KMS-11 (cell line): ENCODE measurements around the gene AFF3.

Source experiments
- H2AFZ ChIP-seq: fragments of 200-600 bp; sonication (generic); 2 replicates; pipeline ENCODE4 v1.6.1; 2016; ENCODE audit warnings: antibody characterized with exemption, mixed run types, low read depth
- H3K27ac ChIP-seq: fragments of 200-600 bp; sonication (generic); 2 replicates; pipeline ENCODE4 v1.6.1; 2016; ENCODE audit warnings: mild to moderate bottlenecking, mixed run types
- H3K27me3 ChIP-seq: fragments of 200-600 bp; sonication (generic); 2 replicates; pipeline ENCODE4 v1.6.1; 2017; ENCODE audit warnings: mild to moderate bottlenecking, low read depth, mixed run types, moderate library complexity; ENCODE audit not compliant: insufficient read depth
- H3K36me3 ChIP-seq: fragments of 200-600 bp; sonication (generic); 2 replicates; pipeline ENCODE4 v1.6.1; 2017; ENCODE audit warnings: mild to moderate bottlenecking, mixed run types; ENCODE audit not compliant: insufficient read depth
- H3K4me1 ChIP-seq: fragments of 200-600 bp; sonication (generic); 2 replicates; pipeline ENCODE4 v1.6.1; 2016; ENCODE audit warnings: mild to moderate bottlenecking, low read depth, mixed run types; ENCODE audit not compliant: poor library complexity, severe bottlenecking
- H3K4me2 ChIP-seq: fragments of 200-600 bp; sonication (generic); 2 replicates; pipeline ENCODE4 v1.7.0; 2016; ENCODE audit warnings: mild to moderate bottlenecking, mixed run types
- H3K4me3 ChIP-seq: fragments of 200-600 bp; sonication (generic); IDR thresholded peaks from 2 replicates; pipeline ENCODE4 v1.6.1; 2017; ENCODE audit warnings: low read depth, low read length, mixed read lengths; ENCODE audit not compliant: insufficient read depth
- H3K79me2 ChIP-seq: fragments of 200-600 bp; sonication (generic); 2 replicates; pipeline ENCODE4 v1.6.1; 2016; ENCODE audit warnings: low read depth, mixed run types; ENCODE audit not compliant: insufficient read depth
- H3K9ac ChIP-seq: fragments of 200-600 bp; sonication (generic); 2 replicates; pipeline ENCODE4 v1.6.1; 2016; ENCODE audit warnings: mild to moderate bottlenecking, mixed run types
- H4K20me1 ChIP-seq: fragments of 200-600 bp; sonication (generic); 2 replicates; pipeline ENCODE4 v1.6.1; 2016; ENCODE audit warnings: mild to moderate bottlenecking, mixed run types; ENCODE audit not compliant: insufficient read depth
- TF ChIP-seq, protein P1 (sequence below): fragments of 200-600 bp; sonication (generic); conservative IDR thresholded peaks from 2 replicates; pipeline ENCODE4 v1.6.1; 2017; ENCODE audit warnings: low read depth, mild to moderate bottlenecking, antibody characterized with exemption, low read length, moderate library complexity, mixed read lengths

AFF3 gene

GRCh38 chr2:99852956-99853355 lies 289.4 kb downstream of the AFF3 start:
- no peak overlapping the region for H3K4me3 ChIP-seq
- H3K27ac ChIP-seq = no peak overlapping the region
- no peak overlapping the region for H2AFZ ChIP-seq
- no peak overlapping the region for H3K4me2 ChIP-seq
- H3K36me3 ChIP-seq = no peaks in the 10 kb centered on the region
- H3K4me1 ChIP-seq = no peaks in the 10 kb centered on the region
- no peaks in the 10 kb centered on the region for H3K27me3 ChIP-seq
- TF ChIP-seq, protein P1, sequence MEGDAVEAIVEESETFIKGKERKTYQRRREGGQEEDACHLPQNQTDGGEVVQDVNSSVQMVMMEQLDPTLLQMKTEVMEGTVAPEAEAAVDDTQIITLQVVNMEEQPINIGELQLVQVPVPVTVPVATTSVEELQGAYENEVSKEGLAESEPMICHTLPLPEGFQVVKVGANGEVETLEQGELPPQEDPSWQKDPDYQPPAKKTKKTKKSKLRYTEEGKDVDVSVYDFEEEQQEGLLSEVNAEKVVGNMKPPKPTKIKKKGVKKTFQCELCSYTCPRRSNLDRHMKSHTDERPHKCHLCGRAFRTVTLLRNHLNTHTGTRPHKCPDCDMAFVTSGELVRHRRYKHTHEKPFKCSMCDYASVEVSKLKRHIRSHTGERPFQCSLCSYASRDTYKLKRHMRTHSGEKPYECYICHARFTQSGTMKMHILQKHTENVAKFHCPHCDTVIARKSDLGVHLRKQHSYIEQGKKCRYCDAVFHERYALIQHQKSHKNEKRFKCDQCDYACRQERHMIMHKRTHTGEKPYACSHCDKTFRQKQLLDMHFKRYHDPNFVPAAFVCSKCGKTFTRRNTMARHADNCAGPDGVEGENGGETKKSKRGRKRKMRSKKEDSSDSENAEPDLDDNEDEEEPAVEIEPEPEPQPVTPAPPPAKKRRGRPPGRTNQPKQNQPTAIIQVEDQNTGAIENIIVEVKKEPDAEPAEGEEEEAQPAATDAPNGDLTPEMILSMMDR = no peak
- no peak overlapping the region for H3K9ac ChIP-seq
- no peaks in the 10 kb centered on the region for H3K79me2 ChIP-seq
- no peaks in the 10 kb centered on the region for H4K20me1 ChIP-seq

DNA sequence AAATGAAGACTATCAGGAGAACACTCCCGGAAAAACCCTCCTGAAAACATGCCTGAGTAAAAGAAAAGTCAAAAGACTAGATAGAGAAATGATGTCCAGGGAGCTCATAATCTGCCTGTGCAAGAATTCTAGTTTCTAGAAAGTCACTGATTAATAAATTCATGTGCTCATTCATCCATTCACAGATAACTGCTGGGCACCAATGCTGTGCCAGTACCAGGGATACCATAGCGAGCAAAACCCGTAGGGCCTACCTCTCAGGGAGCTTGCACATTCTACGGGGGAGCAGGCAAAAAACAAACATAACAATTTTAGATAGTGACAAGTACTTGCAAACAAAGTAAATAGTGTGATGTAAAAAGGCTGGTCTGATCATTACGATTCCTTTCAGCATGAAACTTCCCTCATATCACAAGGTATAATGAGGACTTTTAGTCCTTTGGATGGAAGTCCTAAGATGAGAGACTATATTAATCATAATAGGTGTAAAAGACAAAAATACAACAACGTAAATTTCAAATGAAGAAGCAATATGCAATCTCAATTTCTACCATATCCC lies 289.9 kb downstream of the AFF3 start:
- no peaks in the 10 kb centered on the region for H4K20me1 ChIP-seq
- H3K4me2 ChIP-seq = no peak overlapping the region
- no peaks in the 10 kb centered on the region for H3K36me3 ChIP-seq
- H3K9ac ChIP-seq = no peak overlapping the region
- H3K4me1 ChIP-seq = no peaks in the 10 kb centered on the region
- no peaks in the 10 kb centered on the region for H3K27me3 ChIP-seq
- no peak overlapping the region for H3K27ac ChIP-seq
- H3K4me3 ChIP-seq = no peak overlapping the region
- no peaks in the 10 kb centered on the region for H3K79me2 ChIP-seq
- TF ChIP-seq, protein P1 = no peak
- no peak overlapping the region for H2AFZ ChIP-seq

- H3K9ac ChIP-seq = no peak overlapping the region
- H3K4me1 ChIP-seq = no peaks in the 10 kb centered on the region
- H3K79me2 ChIP-seq = no peaks in the 10 kb centered on the region
- H3K27ac ChIP-seq = no peak overlapping the region
- H3K4me2 ChIP-seq = no peak overlapping the region
- H3K27me3 ChIP-seq = no peaks in the 10 kb centered on the region
- H3K4me3 ChIP-seq = no peak overlapping the region
- no peaks in the 10 kb centered on the region for H4K20me1 ChIP-seq
- TF ChIP-seq, protein P1 = no peak
- no peak overlapping the region for H2AFZ ChIP-seq
- no peaks in the 10 kb centered on the region for H3K36me3 ChIP-seq
These were observed 290.6 kb downstream of the AFF3 start for GRCh38 chr2:99851811-99852210.

DNA sequence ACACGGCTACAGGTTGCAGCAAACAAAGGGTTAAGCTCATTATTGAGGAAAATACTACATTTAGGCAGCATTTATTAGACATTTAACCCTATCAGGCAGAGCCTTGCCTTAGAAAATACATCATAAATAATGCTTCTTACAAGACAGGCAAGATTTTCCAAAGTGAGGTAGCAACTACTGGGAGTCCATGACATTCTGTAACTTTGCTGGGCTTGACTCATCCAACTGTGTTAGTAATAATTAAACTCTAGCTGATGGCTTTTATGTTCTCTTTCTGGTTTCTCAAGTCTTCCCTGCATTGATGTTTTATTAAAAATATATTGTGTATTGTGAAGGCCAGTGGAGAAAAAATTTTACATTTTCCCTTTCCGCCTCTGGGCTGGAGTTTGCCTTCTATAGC lies 291.3 kb downstream of the AFF3 start:
- TF ChIP-seq, protein P1 = no peak
- no peak overlapping the region for H3K4me3 ChIP-seq
- H3K4me2 ChIP-seq = no peak overlapping the region
- no peak overlapping the region for H3K9ac ChIP-seq
- H3K27me3 ChIP-seq = no peaks in the 10 kb centered on the region
- no peaks in the 10 kb centered on the region for H3K36me3 ChIP-seq
- no peaks in the 10 kb centered on the region for H3K4me1 ChIP-seq
- H2AFZ ChIP-seq = no peak overlapping the region
- no peaks in the 10 kb centered on the region for H3K79me2 ChIP-seq
- H3K27ac ChIP-seq = no peak overlapping the region
- H4K20me1 ChIP-seq = no peaks in the 10 kb centered on the region
